Neural progenitor cell (in vitro differentiated cells): Measurements from ENCODE around the gene CNN1.

ENCODE experiments used
- CTCF ChIP-seq: fragments of 200-600 bp; sonication (generic); IDR thresholded peaks from 2 replicates; pipeline ENCODE4 v1.5.1; 2017; ENCODE audit warnings: antibody characterized with exemption, mild to moderate bottlenecking
- EZH2 ChIP-seq: fragments of 200-600 bp; sonication (generic); IDR thresholded peaks from 2 replicates; pipeline ENCODE4 v1.6.1; 2017; ENCODE audit warnings: antibody characterized with exemption, mild to moderate bottlenecking, moderate library complexity
- EZH2phosphoT487 ChIP-seq: fragments of 200-600 bp; sonication (generic); IDR thresholded peaks from 2 replicates; pipeline ENCODE4 v1.6.1; 2017; ENCODE audit warnings: antibody characterized with exemption

- TF ChIP-seq CTCF, result peak; percentile 76
- TF ChIP-seq EZH2, result no peak
- no peak for TF ChIP-seq EZH2phosphoT487
Observed at GRCh38 chr19:11496391-11497163, 42.1 kb upstream of the CNN1 start.
